H1 (cell line): ENCODE results near the gene PTPRCAP. TPM values are rescaled to one million over a fixed set of nuclear protein-coding genes. Genes with fewer than 3 reads are reported as not detected.
A peak's percentile ranks its signal among the peaks of the same experiment; 100 is the strongest.

Experiments
- CTCF ChIA-PET: fragments of 300-600 bp; sonication (Branson Sonifier 250); formaldehyde crosslinking; loops from one replicate; lab custom pipeline; 2021; ENCODE audit not compliant: partially characterized antibody; lab: Charles Lee
- POLR2A ChIA-PET: fragments of 300-600 bp; sonication (Branson Sonifier 250); formaldehyde crosslinking; loops from one replicate; lab custom pipeline; 2021; ENCODE audit warnings: inconsistent platforms; ENCODE audit not compliant: partially characterized antibody; lab: Charles Lee
- DNase-seq, 2 experiments: peaks; one replicate each; pipeline versions ENCODE4 v3.0.0 to v3.0.0-alpha.2; 2010 to 2022; ENCODE audit warnings: low spot score in 2 of 2, low read depth in 1 of 2, mixed read lengths in 1 of 2
- FAIRE-seq: peaks from 2 replicates; lab custom pipeline; 2011; peaks lifted over from hg19 to GRCh38; lab: Jason Lieb, UNC
- H2AFZ ChIP-seq: 2 replicates; pipeline ENCODE4 v1.8.1; 2012; ENCODE audit warnings: low read length, inconsistent platforms
- H2AK5ac ChIP-seq: 2 replicates; pipeline ENCODE4 v1.6.1; 2013; ENCODE audit warnings: low read depth, low read length
- H2BK120ac ChIP-seq: replicated peaks from 2 replicates; pipeline ENCODE3; 2013; ENCODE audit warnings: low read depth, low read length, inconsistent platforms
- H2BK12ac ChIP-seq: 2 replicates; pipeline ENCODE4 v1.6.1; 2013; ENCODE audit warnings: low read depth, low read length
- H2BK15ac ChIP-seq: 2 replicates; pipeline ENCODE4 v1.6.1; 2013; ENCODE audit warnings: low read length
- H2BK20ac ChIP-seq: 2 replicates; pipeline ENCODE4 v1.6.1; 2013; ENCODE audit warnings: low read length
- H2BK5ac ChIP-seq: 2 replicates; pipeline ENCODE4 v1.6.1; 2013; ENCODE audit warnings: low read depth, low read length
- H3K14ac ChIP-seq: 2 replicates; pipeline ENCODE4 v1.6.1; 2013; ENCODE audit warnings: inconsistent platforms; ENCODE audit not compliant: insufficient read length
- H3K18ac ChIP-seq: 2 replicates; pipeline ENCODE4 v1.6.1; 2013; ENCODE audit warnings: low read length; ENCODE audit errors: extremely low read depth
- H3K23ac ChIP-seq: 2 replicates; pipeline ENCODE4 v1.6.1; 2013; ENCODE audit warnings: inconsistent platforms; ENCODE audit not compliant: insufficient read length
- H3K23me2 ChIP-seq: 2 replicates; pipeline ENCODE4 v1.6.1; 2013; ENCODE audit warnings: low read depth, low read length
- H3K27ac ChIP-seq: 2 replicates; pipeline ENCODE4 v1.6.1; 2011; ENCODE audit warnings: low read depth, low read length, inconsistent platforms
- H3K27me3 ChIP-seq, 4 experiments: replicated peaks in 1 of 4; 1 replicate in 1 of 4; 2 replicates in 3 of 4; pipeline versions ENCODE4 v1.6.1 to v1.8.1; 2011 to 2013; ENCODE audit warnings: low read length in 3 of 4, mild to moderate bottlenecking in 3 of 4, inconsistent platforms in 2 of 4, mixed read lengths in 2 of 4, moderate library complexity in 1 of 4; ENCODE audit not compliant: control insufficient read depth in 3 of 4, insufficient read depth in 3 of 4; ENCODE audit errors: extremely low read depth in 1 of 4
- H3K36me3 ChIP-seq, 4 experiments: 2 replicates each; pipeline versions ENCODE4 v1.6.1 to v1.8.1; 2011 to 2013; ENCODE audit warnings: mild to moderate bottlenecking in 4 of 4, low read length in 3 of 4, moderate library complexity in 2 of 4, control low read depth in 1 of 4, inconsistent platforms in 1 of 4; ENCODE audit not compliant: insufficient read depth in 4 of 4, control insufficient read depth in 2 of 4
- H3K4ac ChIP-seq: replicated peaks from 2 replicates; pipeline ENCODE3; 2013; ENCODE audit warnings: low read length, low read depth, mixed read lengths, inconsistent platforms; ENCODE audit not compliant: insufficient read length
- H3K4me1 ChIP-seq, 4 experiments: replicated peaks in 1 of 4; 1 replicate in 1 of 4; 2 replicates in 3 of 4; pipeline versions ENCODE4 v1.6.1 to v1.8.1; 2011 to 2013; ENCODE audit warnings: low read length in 3 of 4, inconsistent platforms in 2 of 4, mixed read lengths in 1 of 4; ENCODE audit not compliant: insufficient read depth in 4 of 4, control insufficient read depth in 3 of 4
- H3K4me2 ChIP-seq, 2 experiments: 2 replicates each; pipeline versions ENCODE4 v1.6.1 to v1.8.1; 2011 to 2013; ENCODE audit warnings: low read depth in 2 of 2, low read length in 2 of 2, control low read depth in 1 of 2, inconsistent platforms in 1 of 2, mild to moderate bottlenecking in 1 of 2; ENCODE audit not compliant: insufficient read depth in 1 of 2
- H3K4me3 ChIP-seq, 4 experiments: fragments of 200-600, 300-600 bp in 1 of 4; sonication (generic), shearing (Covaris generic), sonication (Bioruptor Twin) in 1 of 4; 2 replicates each; pipeline versions ENCODE4 v1.5.1 to v1.8.1; 2011 to 2016; ENCODE audit warnings: low read length in 4 of 4, low read depth in 3 of 4, control low read depth in 2 of 4, inconsistent platforms in 2 of 4, mild to moderate bottlenecking in 2 of 4, mixed read lengths in 1 of 4, moderate library complexity in 1 of 4; ENCODE audit not compliant: insufficient read depth in 2 of 4; ENCODE audit errors: extremely low read depth in 1 of 4
- H3K56ac ChIP-seq: replicated peaks from 2 replicates; pipeline ENCODE3; 2013; ENCODE audit warnings: low read depth, mild to moderate bottlenecking, mixed read lengths, low read length, inconsistent platforms; ENCODE audit not compliant: insufficient read length
- H3K79me1 ChIP-seq: 2 replicates; pipeline ENCODE4 v1.6.1; 2013; ENCODE audit warnings: low read depth, low read length, control low read depth
- H3K79me2 ChIP-seq, 2 experiments: 2 replicates each; pipeline versions ENCODE4 v1.6.1 to v1.8.1; 2012 to 2013; ENCODE audit warnings: low read length in 2 of 2, mild to moderate bottlenecking in 2 of 2, inconsistent platforms in 1 of 2; ENCODE audit not compliant: insufficient read depth in 2 of 2, control insufficient read depth in 1 of 2
- H3K9ac ChIP-seq, 4 experiments: replicated peaks in 1 of 4; 1 replicate in 1 of 4; 2 replicates in 3 of 4; pipeline versions ENCODE4 v1.6.1 to v1.8.1; 2011 to 2013; ENCODE audit warnings: low read depth in 3 of 4, low read length in 3 of 4, control low read depth in 2 of 4, mild to moderate bottlenecking in 2 of 4, moderate library complexity in 2 of 4, inconsistent platforms in 1 of 4; ENCODE audit errors: extremely low read depth in 1 of 4
- H3K9me3 ChIP-seq, 2 experiments: 2 replicates each; pipeline versions ENCODE4 v1.6.1 to v1.8.1; 2012 to 2013; ENCODE audit warnings: mild to moderate bottlenecking in 2 of 2, moderate library complexity in 2 of 2, control low read depth in 1 of 2, inconsistent platforms in 1 of 2, low read depth in 1 of 2, low read length in 1 of 2, mixed read lengths in 1 of 2; ENCODE audit not compliant: insufficient read depth in 2 of 2
- H4K20me1 ChIP-seq, 2 experiments: replicated peaks in 1 of 2; 2 replicates each; pipeline versions ENCODE3 to v1.8.1; 2011 to 2013; ENCODE audit warnings: inconsistent platforms in 2 of 2, low read length in 2 of 2, mild to moderate bottlenecking in 1 of 2; ENCODE audit not compliant: insufficient read depth in 2 of 2, control insufficient read depth in 1 of 2
- H4K5ac ChIP-seq: 2 replicates; pipeline ENCODE4 v1.6.1; 2013; ENCODE audit warnings: low read length, low read depth, mixed read lengths, inconsistent platforms; ENCODE audit not compliant: insufficient read length
- H4K8ac ChIP-seq: 2 replicates; pipeline ENCODE4 v1.8.0; 2013; ENCODE audit warnings: mild to moderate bottlenecking, moderate library complexity, low read length, inconsistent platforms; ENCODE audit not compliant: insufficient read depth; ENCODE audit errors: extremely low read depth
- H4K91ac ChIP-seq: replicated peaks from 2 replicates; pipeline ENCODE3; 2013; ENCODE audit warnings: low read length, mixed read lengths, inconsistent platforms; ENCODE audit not compliant: insufficient read length
- BRCA1 ChIP-seq: IDR thresholded peaks from 2 replicates; pipeline ENCODE4 v1.6.1; 2012; ENCODE audit warnings: low read depth, low read length, improper control_type of control experiment
- CBX5 ChIP-seq: fragments of 300-800, 300-1000 bp; sonication (generic); IDR thresholded peaks from 2 replicates; pipeline ENCODE4 v1.7.1; 2016; ENCODE audit warnings: antibody characterized with exemption, low read length, low read depth
- CBX8 ChIP-seq: fragments of 300-800, 300-1000 bp; sonication (generic); IDR thresholded peaks from 2 replicates; pipeline ENCODE4 v1.7.1; 2016; ENCODE audit warnings: low read depth, low read length, borderline replicate concordance
- EP300 ChIP-seq, 2 experiments: IDR thresholded peaks; 1 replicate in 1 of 2; 2 replicates in 1 of 2; pipeline ENCODE4 v1.6.1; 2011 to 2012; ENCODE audit warnings: low read depth in 2 of 2, low read length in 2 of 2, mild to moderate bottlenecking in 2 of 2, borderline replicate concordance in 1 of 2, inconsistent platforms in 1 of 2, moderate library complexity in 1 of 2
- FOSL1 ChIP-seq: IDR thresholded peaks from 2 replicates; pipeline ENCODE4 v1.6.1; 2011; ENCODE audit warnings: mild to moderate bottlenecking, low read depth, low read length, moderate library complexity; ENCODE audit not compliant: insufficient read depth
- GTF2F1 ChIP-seq: IDR thresholded peaks from 2 replicates; pipeline ENCODE4 v1.6.1; 2012; ENCODE audit warnings: low read depth, low read length, improper control_type of control experiment, borderline replicate concordance
- MAFK ChIP-seq: IDR thresholded peaks from 2 replicates; pipeline ENCODE4 v1.6.1; 2012; ENCODE audit warnings: low read depth, mild to moderate bottlenecking, improper control_type of control experiment, low read length
- RBBP5 ChIP-seq: IDR thresholded peaks from 2 replicates; pipeline ENCODE4 v1.7.1; 2012; ENCODE audit warnings: low read depth, mild to moderate bottlenecking, inconsistent platforms, low read length, moderate library complexity, borderline replicate concordance
- SAP30 ChIP-seq: fragments of 300-600 bp; sonication (generic); IDR thresholded peaks from 2 replicates; pipeline ENCODE4 v1.7.1; 2012; ENCODE audit warnings: low read length, moderate library complexity, mild to moderate bottlenecking, inconsistent platforms; ENCODE audit not compliant: insufficient read depth, insufficient replicate concordance
- SIN3A ChIP-seq, 2 experiments: IDR thresholded peaks in 1 of 2; conservative IDR thresholded peaks in 1 of 2; 2 replicates each; pipeline ENCODE4 v1.6.1; 2011 to 2012; ENCODE audit warnings: low read length in 2 of 2, improper control_type of control experiment in 1 of 2, low read depth in 1 of 2, mild to moderate bottlenecking in 1 of 2
- SP2 ChIP-seq: IDR thresholded peaks from 2 replicates; pipeline ENCODE4 v1.6.1; 2012; ENCODE audit warnings: mild to moderate bottlenecking, low read length, inconsistent platforms
- WGBS, 2 experiments: shearing (Covaris generic) in 1 of 2; methylation state at CpG; one replicate each; pipeline versions ENCODE4 v1.1.6 to v1.1.7; 2013 to 2015; ENCODE audit warnings: low lambda C conversion rate in 2 of 2, mixed read lengths in 2 of 2, inconsistent platforms in 1 of 2, low coverage in 1 of 2, missing lambda C conversion rate in 1 of 2; ENCODE audit not compliant: insufficient replicate concordance in 2 of 2, insufficient coverage in 1 of 2, insufficient read length in 1 of 2; ENCODE audit errors: extremely low coverage in 1 of 2, missing lambda C conversion rate in 1 of 2; 5-methylcytosine and 5-hydroxymethylcytosine counted together
- polyA plus RNA-seq, 7 experiments: library from polyadenylated mRNA; depleted of rRNA in 3 of 7; stranded (reverse) in 5 of 7; unstranded in 2 of 7; fragments of >200 nt in 5 of 7; fragments of 200-250 nt in 2 of 7; gene quantifications; 1 replicate in 5 of 7; 2 replicates in 1 of 7; 4 replicates in 1 of 7; pipeline versions ENCODE4 v1.2.1 to v1.2.3, GENCODE V29; 2011 to 2013; ENCODE audit warnings: missing spikeins in 2 of 7, mixed read lengths in 2 of 7
- total RNA-seq: library from RNA; stranded (reverse); fragmentation: NEBNext Ultra II Directional; extraction: Animal tissue kit (Norgen Biotek cat#: 25700); gene quantifications from 2 replicates; pipeline ENCODE4 v1.2.1, GENCODE V29; 2021

PTPRCAP gene
- total and polyA plus RNA-seq, 2 of the 8 experiments (the other 6 are each of a cell fraction or from before 2014, with no cell fraction given) = 0.78 to 6.7 TPM

GRCh38 chr11:67395555-67396258 is 41.8 kb downstream of the PTPRCAP start:
- H3K27ac ChIP-seq = peak overlapping the region; percentile 35; the same call in 1 of the 2 replicates
- no peak for FAIRE-seq
- no peak overlapping the region for H2BK120ac ChIP-seq
- H3K79me2 ChIP-seq = peaks cover 0 to 5% of the 10 kb centered on the region in 2 experiments; a peak in 1 of 4 replicates
- ChIA-PET CTCF (interaction anchor here (0.6 to 34.8 kb wide), 6 partner anchors 13 to 69 kb away, joined by 3 to 1305 read pairs (median 4); partner anchors contain the start of gene POLD4), POLR2A (interaction anchor here (0.9 to 2.6 kb wide), 15 partner anchors 9 to 93 kb away, joined by 3 to 13 read pairs (median 4); partner anchors contain the start of genes AIP, RPS6KB2 and SSH3)
- no peaks in the 10 kb centered on the region for H3K27me3 ChIP-seq
- H3K4me2 ChIP-seq = no peak overlapping the region
- no peak overlapping the region for H4K91ac ChIP-seq
- H3K4me1 ChIP-seq = peaks cover 0 to 12% (median 6%) of the 10 kb centered on the region in 4 experiments; a peak in 5 of 7 replicates
- no peak overlapping the region for H3K4me3 ChIP-seq
- H3K79me1 ChIP-seq = peaks cover 3% of the 10 kb centered on the region
- H3K9me3 ChIP-seq = no peaks in the 10 kb centered on the region
- H4K20me1 ChIP-seq = peaks cover 0 to 11% of the 10 kb centered on the region in 2 experiments
- no peak overlapping the region for H2AK5ac ChIP-seq
- no peak overlapping the region for H3K56ac ChIP-seq
- H2BK15ac ChIP-seq = no peak overlapping the region
- 92% methylated on average over 19 of the region's 19 CpGs; no CpG with 5 or more reads in 1 of the 2 experiments for WGBS, 2 experiments
- H2BK12ac ChIP-seq = 0 out of 2 replicates have a peak overlapping the region, but pooled peaks have one; percentile 50
- no peak overlapping the region for H3K4ac ChIP-seq
- H3K14ac ChIP-seq = no peak overlapping the region
- H4K5ac ChIP-seq = no peak overlapping the region
- no peak overlapping the region for H3K18ac ChIP-seq
- no peak overlapping the region for H3K9ac ChIP-seq
- H4K8ac ChIP-seq = no peak overlapping the region; the same call in 1 of the 2 replicates
- H3K23me2 ChIP-seq = peaks cover 13% of the 10 kb centered on the region
- H2BK20ac ChIP-seq = no peak overlapping the region
- H3K23ac ChIP-seq = no peak overlapping the region
- H2BK5ac ChIP-seq = peak overlapping the region; percentile 88; the same call in 1 of the 2 replicates
- H3K36me3 ChIP-seq = peaks cover 6 to 25% (median 18%) of the 10 kb centered on the region in 4 experiments; a peak in 6 of 8 replicates
- DNase-seq = no peak
- H2AFZ ChIP-seq = no peak overlapping the region
- TF ChIP-seq SP2 = no peak
- no peak for TF ChIP-seq CBX5
- TF ChIP-seq GTF2F1 = no peak
- TF ChIP-seq MAFK = no peak
- no peak for TF ChIP-seq EP300 (IDR thresholded peaks at IDR 0.05; ENCODE audit: borderline replicate concordance in 1 of 2, low read depth in 2 of 2, low read length in 2 of 2)
- TF ChIP-seq SIN3A (conservative IDR thresholded peaks at IDR 0.05 in 1 of 2, IDR thresholded peaks at IDR 0.05 in 1 of 2; ENCODE audit: low read depth in 1 of 2, low read length in 2 of 2) = no peak
- TF ChIP-seq CBX8 = no peak
- TF ChIP-seq FOSL1 = no peak
- TF ChIP-seq SAP30 = no peak
- TF ChIP-seq BRCA1 = no peak
- no peak for TF ChIP-seq RBBP5
